ENCODE results near the gene KCNQ1.

KCNQ1 gene

DNA sequence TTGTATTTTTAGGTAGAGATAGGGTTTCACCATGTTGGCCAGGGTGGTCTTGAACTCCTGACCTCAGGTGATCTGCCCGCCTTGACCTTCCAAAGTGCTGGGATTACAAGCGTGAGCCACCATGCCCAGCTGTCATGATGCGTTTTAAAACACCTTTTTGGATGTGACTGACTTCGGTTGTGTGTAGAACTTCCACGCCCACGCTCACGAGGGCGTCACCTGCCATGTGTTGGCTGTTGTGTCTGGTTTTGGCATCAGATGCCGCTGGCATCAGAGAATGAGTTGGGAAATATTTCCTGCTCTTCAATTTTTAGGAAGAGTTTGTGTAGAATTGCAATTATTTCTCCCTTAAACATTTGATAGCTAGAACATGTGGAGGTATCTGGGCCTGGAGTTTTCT is 109.1 kb downstream of the KCNQ1 start:
- Mint-ChIP-seq H3K27ac (no peak overlapping the region), H3K27me3 (no peaks in the 10 kb centered on the region), H3K4me1 (peaks cover 37% of the 10 kb centered on the region), H3K9me3 (no peaks in the 10 kb centered on the region), H3K4me3 (no peak overlapping the region), H3K36me3 (peaks cover 3% of the 10 kb centered on the region)

DNA sequence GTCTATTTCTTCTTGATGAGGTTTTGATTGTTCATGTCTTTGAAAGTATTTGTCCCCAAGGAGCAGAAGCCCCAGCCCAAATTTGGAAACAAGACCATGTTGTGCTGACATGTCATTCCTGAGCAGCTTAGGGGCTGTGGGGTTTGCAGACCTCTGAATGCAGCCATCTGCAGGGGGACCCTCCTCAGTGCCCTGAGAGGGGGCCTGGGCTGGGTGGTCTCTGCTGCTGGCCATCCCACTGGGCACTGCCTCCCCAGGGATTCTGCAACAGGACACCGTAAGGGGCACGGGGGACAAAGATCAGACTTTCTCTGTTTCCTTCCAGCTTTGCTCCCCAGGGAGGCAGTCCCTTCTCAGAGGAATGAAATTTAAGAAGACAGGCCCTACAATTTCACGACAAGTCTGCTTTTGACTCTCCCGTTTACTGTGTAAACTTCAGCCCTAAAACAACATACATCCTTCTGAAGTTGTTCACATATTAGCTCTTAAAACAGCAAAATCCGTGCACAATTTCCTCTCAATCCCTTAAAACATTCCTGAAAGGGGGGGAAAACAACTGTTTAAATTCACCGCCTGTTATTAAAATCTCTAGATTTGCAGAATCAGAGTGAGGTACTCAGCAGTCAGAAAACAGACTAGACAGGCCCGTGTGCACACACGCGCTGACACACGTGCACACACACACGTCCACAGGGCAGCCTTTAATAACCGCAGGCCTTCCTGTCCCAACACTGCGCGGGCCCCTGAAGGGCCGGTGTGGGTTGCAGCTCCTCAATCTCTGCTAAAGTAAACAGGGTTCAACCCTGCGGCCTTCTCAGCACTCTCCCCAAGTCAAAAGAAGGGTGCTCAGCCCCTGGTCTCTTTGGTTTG is 109.8 kb downstream of the KCNQ1 start:
- no peak overlapping the region for H3K4me3 Mint-ChIP-seq
- H3K9me3 Mint-ChIP-seq: no peaks in the 10 kb centered on the region
- H3K36me3 Mint-ChIP-seq: peaks cover 3% of the 10 kb centered on the region
- no peaks in the 10 kb centered on the region for H3K27me3 Mint-ChIP-seq
- peaks cover 37% of the 10 kb centered on the region for H3K4me1 Mint-ChIP-seq
- no peak overlapping the region for H3K27ac Mint-ChIP-seq

DNA sequence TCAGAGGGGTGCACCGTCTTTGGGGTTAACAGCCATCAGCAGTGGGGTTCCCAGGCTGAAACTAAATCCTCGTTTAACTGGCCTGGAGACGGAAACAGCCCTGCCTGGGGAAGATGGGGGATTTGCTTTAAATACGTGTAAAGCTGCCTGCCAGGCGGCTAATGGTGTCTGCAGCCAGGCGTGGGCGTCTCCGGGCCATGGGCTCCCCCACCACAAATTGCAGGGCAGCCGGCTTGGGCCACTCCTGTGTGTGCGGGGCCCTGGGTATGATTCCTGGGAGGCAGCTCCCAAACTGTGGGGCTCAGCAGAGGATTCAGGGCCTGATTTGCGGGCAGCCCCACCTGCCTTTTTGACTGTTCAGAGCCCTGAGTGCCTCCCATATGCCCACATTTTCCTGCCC is 110.5 kb downstream of the KCNQ1 start:
- Mint-ChIP-seq H3K27ac (no peak overlapping the region), H3K27me3 (no peaks in the 10 kb centered on the region), H3K36me3 (peaks cover 3% of the 10 kb centered on the region), H3K4me1 (peaks cover 33% of the 10 kb centered on the region), H3K4me3 (no peak overlapping the region), H3K9me3 (no peaks in the 10 kb centered on the region)

DNA sequence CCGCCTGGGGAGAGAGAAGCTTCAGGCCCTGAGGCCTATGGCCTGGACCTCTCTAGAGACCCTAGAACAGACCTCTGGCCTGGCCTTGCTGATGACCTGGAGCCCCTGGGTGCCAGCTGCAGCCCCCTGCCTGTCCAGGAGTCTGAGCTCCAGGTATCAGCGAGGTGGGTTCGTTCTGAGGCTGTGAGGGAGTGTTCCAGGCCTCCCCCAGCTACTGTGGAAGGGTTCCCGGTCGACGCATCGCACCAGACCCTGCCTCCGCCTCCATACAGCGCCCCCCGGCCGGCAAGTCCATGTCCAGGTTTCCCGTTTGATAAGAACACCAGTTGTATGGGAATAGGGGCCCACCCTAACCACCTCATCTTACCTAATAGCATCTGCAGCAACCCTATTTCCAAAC is 111.1 kb downstream of the KCNQ1 start:
- H3K4me1 Mint-ChIP-seq: peaks cover 32% of the 10 kb centered on the region
- H3K9me3 Mint-ChIP-seq: no peaks in the 10 kb centered on the region
- no peaks in the 10 kb centered on the region for H3K27me3 Mint-ChIP-seq
- no peak overlapping the region for H3K27ac Mint-ChIP-seq
- H3K4me3 Mint-ChIP-seq: no peak overlapping the region
- peaks cover 3% of the 10 kb centered on the region for H3K36me3 Mint-ChIP-seq

DNA sequence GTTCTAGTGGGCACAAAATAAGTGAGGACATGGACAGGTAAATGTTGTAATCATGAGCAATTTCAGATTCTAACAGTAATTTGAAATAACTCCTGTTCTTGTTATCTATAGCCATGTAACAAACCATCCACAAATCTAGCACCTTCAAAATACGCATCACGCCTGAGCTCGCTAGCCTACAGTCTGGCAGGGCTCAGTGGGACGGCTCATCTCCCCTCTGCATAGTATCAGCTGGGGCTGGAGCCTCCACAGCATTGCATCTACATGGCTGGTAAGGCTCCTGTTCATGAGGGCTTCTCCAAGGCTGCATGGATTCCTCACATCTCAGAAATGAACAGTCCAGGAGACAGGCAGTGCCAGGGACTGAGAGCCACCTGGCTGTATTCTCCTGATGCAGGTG is 112.6 kb downstream of the KCNQ1 start:
- Mint-ChIP-seq H3K36me3 (peaks cover 3% of the 10 kb centered on the region), H3K9me3 (no peaks in the 10 kb centered on the region), H3K4me3 (no peak overlapping the region), H3K27ac (no peak overlapping the region), H3K27me3 (no peaks in the 10 kb centered on the region), H3K4me1 (peaks cover 24% of the 10 kb centered on the region)

DNA sequence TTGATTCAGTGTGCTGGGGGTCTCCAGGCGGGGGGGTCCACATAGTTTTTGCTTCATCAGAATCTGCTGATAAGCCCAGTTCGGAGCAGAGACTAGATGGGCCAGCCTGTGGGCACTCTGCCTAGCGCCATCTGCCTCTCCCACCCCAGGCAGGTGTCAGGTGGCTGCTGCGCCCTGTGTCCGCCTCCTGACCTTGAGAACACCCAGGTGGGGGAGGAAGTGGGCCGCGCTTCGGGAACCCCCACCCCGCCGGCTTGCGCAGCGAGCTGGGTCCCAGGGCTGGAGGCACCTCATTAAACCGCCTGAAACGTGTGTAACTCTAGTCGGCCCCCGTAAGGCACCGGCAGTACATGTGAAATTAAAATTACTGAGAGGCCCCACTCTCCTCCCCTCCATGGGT is 113.6 kb downstream of the KCNQ1 start:
- no peaks in the 10 kb centered on the region for H3K27me3 Mint-ChIP-seq
- H3K4me3 Mint-ChIP-seq: no peak overlapping the region
- peaks cover 3% of the 10 kb centered on the region for H3K36me3 Mint-ChIP-seq
- no peak overlapping the region for H3K27ac Mint-ChIP-seq
- peaks cover 18% of the 10 kb centered on the region for H3K4me1 Mint-ChIP-seq
- H3K9me3 Mint-ChIP-seq: no peaks in the 10 kb centered on the region

DNA sequence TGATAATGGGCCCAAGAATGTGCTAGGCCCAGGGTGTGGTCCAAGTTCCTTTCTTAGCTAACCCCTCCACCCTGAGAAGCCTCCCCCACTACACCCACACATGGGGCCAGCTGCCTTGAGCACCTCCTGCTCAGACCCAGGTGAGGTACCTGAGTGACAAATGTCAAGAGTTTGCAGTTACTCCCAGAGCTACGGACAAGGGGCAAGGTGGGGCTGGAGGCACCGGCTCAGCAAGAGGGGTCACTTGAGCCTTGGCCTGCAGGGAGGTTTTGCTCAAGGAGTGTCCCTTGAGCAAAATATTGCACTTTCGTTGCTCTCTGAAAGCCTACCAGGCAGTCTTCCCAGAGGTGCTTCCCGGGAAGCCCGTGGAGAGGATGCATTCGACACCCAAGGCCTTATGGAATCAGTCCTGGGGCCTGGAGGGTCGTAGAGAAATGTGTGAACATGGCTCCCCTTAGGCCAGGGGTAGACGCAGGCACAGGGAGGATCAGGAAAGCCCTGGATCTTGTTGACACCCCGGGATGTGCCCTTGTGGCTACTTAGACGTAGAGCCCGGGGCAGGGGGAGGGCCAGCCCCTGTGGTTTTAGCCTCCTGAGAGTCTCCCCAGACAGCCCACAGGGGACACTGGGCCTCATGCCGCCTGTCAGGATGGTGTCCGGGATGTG is 114.2 kb downstream of the KCNQ1 start:
- H3K36me3 Mint-ChIP-seq: peaks cover 3% of the 10 kb centered on the region
- no peaks in the 10 kb centered on the region for H3K9me3 Mint-ChIP-seq
- no peaks in the 10 kb centered on the region for H3K27me3 Mint-ChIP-seq
- H3K27ac Mint-ChIP-seq: no peak overlapping the region
- no peak overlapping the region for H3K4me3 Mint-ChIP-seq
- peaks cover 18% of the 10 kb centered on the region for H3K4me1 Mint-ChIP-seq

DNA sequence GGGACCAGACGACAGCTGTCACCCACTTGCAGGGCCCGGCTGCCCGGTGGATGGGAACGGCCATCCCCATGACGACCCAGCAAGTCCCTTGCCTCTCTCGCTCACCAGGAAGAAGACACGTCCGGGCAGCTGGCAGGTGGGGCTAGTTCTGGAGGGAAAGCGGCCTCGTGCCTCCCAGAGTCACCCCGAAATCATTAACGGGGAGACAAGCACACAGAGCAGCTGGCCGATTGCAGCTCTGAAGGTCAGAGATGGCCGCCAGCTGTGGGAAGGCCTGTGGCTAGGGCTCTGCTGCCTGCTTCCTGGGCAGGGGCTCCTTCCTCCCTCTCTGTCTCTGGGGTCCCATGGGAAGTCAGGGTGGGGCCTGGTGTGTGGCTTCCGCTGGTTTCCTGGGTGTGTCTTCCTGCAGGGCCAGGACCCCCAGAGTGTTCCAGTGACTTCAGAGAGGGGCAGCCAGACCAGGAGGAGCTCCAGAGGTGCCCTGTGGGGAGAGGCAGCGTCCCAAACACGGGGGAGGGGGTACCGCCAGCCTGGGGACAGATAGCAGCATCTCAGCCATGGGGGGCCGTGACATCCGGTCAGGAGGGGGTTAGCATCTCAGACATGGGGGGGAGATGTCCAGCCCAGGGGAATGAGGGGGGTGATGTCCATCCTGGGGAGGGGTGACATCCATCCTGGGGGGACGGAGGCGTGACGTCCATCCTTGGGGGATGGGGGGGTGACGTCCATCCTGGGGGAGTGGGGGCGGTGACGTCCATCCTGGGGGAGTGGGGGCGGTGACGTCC is 114.9 kb downstream of the KCNQ1 start:
- H3K4me1 Mint-ChIP-seq: peaks cover 18% of the 10 kb centered on the region
- H3K4me3 Mint-ChIP-seq: no peak overlapping the region
- H3K36me3 Mint-ChIP-seq: peaks cover 3% of the 10 kb centered on the region
- no peaks in the 10 kb centered on the region for H3K9me3 Mint-ChIP-seq
- no peak overlapping the region for H3K27ac Mint-ChIP-seq
- no peaks in the 10 kb centered on the region for H3K27me3 Mint-ChIP-seq

DNA sequence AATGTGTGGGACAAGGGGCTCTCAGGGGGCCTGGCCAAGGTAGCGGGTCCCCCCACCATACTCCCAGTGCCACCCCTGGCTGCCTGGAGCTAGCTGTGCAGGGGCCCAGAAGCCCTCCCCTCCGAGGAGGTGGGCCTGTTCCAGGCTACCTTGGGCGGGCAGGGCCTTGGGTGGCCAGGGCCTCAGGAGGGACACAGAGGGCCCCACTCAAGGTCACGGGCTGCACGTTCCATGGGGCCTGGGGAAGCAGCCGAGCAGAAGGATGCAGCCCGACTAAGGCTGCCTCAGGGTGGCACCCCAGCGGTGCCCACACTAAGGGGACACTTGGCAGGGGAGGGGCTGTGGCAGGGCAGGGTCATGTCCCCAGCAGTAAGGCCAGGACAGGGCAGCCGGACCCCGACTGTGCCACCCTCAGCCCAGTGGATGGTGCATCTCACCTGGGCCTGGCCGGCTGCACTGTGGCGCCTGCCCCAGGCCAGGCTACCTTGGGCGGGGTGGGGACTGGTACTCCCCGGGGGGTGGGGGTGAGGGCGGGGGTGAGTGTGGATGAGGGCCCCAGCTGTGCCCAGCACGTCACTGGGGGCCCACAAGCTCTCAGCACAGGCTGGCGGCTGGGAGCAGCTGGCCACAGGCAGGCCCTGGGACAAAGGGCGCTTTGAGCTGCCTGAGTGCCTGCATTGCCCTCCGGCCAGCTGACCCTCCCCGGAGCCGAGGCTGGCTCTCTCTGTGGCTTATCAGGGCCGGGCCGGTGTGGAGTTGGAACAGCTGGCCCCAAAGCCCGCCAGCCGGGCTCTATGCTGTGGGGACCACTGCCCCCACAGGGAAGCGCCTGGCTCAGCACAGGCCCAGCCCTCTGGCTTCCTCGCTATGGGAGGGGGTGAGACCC is 117.1 kb downstream of the KCNQ1 start:
- Mint-ChIP-seq H3K9me3 (no peaks in the 10 kb centered on the region), H3K27ac (no peak overlapping the region), H3K4me3 (no peak overlapping the region), H3K4me1 (peaks cover 12% of the 10 kb centered on the region), H3K27me3 (no peaks in the 10 kb centered on the region), H3K36me3 (peaks cover 2% of the 10 kb centered on the region)

DNA sequence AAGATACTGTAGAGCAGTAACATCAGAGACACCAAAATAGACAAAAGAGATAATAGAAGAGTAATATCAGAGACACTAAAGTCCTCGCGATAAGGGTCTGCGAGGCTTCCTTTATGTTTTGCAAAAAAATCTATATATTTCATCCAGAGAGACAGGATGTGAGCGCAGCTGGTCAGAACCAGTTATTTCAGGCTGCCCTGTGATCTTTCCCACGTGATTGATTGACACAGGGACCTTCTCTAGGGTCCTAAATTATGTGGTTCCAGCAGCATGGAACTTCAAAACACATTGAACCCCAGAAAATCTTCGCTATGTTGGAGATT is 118.0 kb downstream of the KCNQ1 start:
- no peaks in the 10 kb centered on the region for H3K9me3 Mint-ChIP-seq
- H3K4me1 Mint-ChIP-seq: peaks cover 7% of the 10 kb centered on the region
- no peaks in the 10 kb centered on the region for H3K27me3 Mint-ChIP-seq
- H3K4me3 Mint-ChIP-seq: no peak overlapping the region
- no peak overlapping the region for H3K27ac Mint-ChIP-seq
- H3K36me3 Mint-ChIP-seq: no peaks in the 10 kb centered on the region

DNA sequence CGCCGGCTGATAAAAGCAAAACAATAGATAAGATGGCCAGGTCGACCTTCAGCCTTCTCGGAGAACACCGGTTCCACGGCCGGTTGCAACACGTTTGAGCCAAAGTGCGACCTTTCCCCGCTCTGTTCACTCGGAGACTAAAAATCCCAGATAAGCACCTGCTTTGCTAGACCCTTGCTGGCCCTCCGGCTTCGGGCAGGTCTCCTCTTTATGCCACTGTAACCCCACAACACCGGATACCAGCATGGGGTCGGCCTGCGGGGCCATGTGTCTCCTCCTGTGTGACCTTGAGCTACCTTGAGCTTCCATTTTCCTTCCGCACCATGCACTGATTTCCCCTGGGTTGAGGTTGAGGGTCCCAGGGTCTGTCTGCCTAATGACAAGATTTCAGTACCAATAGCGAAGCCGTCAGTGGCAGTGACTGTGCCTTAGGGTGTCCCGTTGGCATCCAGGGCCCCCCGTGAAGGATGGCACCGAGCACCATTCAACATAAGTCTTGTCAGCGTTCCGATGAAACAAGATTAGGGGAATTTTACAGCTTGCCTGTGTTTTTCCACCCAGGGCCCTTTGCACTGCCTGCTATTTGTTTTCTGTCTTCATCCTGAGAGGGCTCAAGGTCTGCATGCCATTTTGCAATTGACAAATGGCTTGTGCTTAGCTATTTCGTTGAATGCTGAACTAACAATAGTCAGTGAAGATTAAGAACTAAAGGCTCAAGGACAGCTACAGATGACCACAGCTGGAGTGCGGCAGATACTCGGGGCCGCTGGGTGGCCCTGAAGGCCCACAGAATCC is 118.6 kb downstream of the KCNQ1 start:
- Mint-ChIP-seq H3K4me1 (peaks cover 4% of the 10 kb centered on the region), H3K9me3 (no peaks in the 10 kb centered on the region), H3K27me3 (no peaks in the 10 kb centered on the region), H3K36me3 (no peaks in the 10 kb centered on the region), H3K4me3 (no peak overlapping the region), H3K27ac (no peak overlapping the region)

DNA sequence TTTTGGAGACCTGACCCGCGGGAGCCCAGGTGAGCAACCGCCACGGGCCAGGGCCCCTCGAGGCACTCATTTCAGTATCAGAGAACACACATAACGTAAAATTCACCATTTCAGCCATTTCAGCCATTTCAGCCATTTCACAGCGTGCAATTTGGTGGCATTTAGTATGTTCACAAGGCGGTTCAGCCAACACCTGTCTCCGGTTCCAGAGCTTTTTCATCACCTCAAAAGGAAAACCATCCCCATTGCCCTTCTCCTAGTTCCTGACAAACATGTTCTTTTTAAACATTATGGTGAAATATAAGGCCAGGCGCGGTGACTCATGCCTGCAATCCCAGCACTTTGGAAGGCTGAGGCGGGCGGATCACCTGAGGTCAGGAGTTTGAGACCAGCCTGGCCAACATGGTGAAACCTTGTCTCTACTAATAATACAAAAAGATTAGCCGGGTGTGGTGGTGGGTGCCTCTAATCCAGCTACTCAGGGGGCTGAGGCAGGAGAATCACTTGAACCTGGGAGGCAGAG is 119.3 kb downstream of the KCNQ1 start:
- no peak overlapping the region for H3K27ac Mint-ChIP-seq
- H3K4me1 Mint-ChIP-seq: peaks cover 4% of the 10 kb centered on the region
- H3K4me3 Mint-ChIP-seq: no peak overlapping the region
- H3K27me3 Mint-ChIP-seq: no peaks in the 10 kb centered on the region
- no peaks in the 10 kb centered on the region for H3K9me3 Mint-ChIP-seq
- H3K36me3 Mint-ChIP-seq: no peaks in the 10 kb centered on the region

DNA sequence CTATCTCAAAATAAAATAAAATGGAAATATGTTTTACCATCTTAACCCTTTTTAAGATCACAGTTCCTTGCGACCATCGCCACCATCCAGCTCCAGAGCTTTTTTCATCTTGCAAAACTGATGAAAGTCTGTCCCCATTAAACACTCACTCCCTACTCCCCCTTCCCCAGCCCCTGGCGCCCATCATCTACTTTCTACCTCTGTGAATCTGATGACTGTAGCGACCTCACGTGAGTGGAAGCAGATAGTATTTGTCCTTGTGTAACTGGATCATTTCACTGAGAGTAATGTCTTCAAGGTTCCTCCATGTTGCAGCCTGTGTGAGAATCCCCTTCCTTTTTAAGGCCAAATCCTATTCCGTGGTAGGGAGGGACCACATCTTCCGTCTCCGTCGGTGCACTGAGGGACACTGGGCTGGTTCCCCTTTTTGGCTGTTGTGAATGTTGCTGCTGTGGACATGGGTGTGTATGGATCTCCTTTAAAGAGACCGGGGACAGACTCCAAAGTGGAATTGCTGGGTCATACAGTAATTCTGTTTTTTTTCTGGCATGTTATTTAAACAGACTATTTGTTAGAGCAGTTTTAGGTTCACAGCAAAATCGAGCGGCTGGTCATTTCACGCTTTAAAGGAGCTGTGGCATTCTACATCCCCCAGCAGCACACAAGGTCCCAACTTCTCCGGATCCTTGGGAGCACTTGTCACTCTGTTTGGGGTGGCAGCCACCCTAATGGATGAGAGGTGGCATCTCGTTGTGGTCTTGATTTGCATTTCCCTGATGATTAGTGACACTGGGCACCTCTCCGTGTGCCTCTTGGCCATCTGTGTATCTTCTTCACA is 120.0 kb downstream of the KCNQ1 start:
- H3K27me3 Mint-ChIP-seq: no peaks in the 10 kb centered on the region
- H3K4me1 Mint-ChIP-seq: peaks cover 4% of the 10 kb centered on the region
- no peak overlapping the region for H3K4me3 Mint-ChIP-seq
- no peaks in the 10 kb centered on the region for H3K9me3 Mint-ChIP-seq
- no peaks in the 10 kb centered on the region for H3K36me3 Mint-ChIP-seq
- H3K27ac Mint-ChIP-seq: no peak overlapping the region

Measured in activated naive CD4-positive, alpha-beta T cell treated with anti-CD3 and anti-CD28 coated beads, Interleukin-2, amount 50 U/mL, for 24 hours (primary cell).